ENCODE data around the gene MYBPHL. TPM values are rescaled to one million over a fixed set of nuclear protein-coding genes. Genes with fewer than 3 reads are reported as not detected.

Gene MYBPHL
- total RNA-seq, 1 donor from 2014 or later = not detected

DNA sequence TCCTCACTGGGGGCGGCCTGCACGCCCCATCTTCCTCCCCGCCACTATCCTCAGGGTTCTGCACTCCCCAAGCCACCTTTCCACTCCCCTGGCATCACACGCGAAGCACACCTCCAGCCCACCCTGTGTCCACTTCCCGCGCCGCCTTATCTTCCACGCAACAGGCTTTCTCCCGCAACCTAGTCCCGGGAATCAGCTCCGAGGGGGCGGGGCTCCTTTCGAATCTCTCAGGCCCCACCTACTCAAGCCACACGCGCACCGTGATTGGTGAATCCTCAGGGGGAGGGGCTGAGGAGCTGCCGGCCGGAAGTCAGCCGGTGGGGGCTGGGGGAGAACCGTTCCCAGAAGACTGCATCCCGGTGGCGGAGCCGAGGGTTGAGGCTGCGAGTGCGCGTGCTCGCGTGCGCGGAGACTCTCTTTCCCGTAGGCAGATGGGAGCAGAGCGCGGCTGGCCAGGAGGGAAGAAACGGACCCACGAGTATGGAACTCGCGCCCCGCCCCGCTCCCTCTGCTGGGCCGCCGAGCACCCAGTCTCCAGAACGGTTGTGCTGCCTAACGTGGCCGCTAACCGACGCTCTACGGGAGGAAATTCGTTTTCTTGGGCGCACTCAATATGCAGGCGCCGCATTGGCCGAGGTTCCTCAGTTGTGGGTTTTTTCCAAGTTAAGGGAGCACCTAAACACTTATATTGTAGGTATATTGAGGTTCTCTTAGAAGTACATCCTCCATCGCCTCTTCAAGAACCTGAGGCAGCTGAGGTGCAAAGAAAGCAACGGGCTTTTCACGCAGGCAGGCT is 23.7 kb downstream of the MYBPHL start, which contains the start of gene PSRC1:
Gene PSRC1 (minus strand): TSS at position 194 of the 796 bp plus-strand sequence.
- peak within 1 kb of the TSS; percentile 93 for H3K27ac Mint-ChIP-seq
- H3K27me3 Mint-ChIP-seq (ENCODE audit: low read depth) = no peaks in the 10 kb centered on the region
- peak; percentile 93 to 97 for DNase-seq (ENCODE audit: low spot score in 2 of 2, unreplicated experiment in 2 of 2)

GRCh38 chr1:109282497-109282951 is 24.3 kb downstream of the MYBPHL start:
- TF ChIP-seq CTCF (IDR thresholded peaks at IDR 0.05; ENCODE audit: unreplicated experiment) = no peak
- H3K9me3 Mint-ChIP-seq = no peaks in the 10 kb centered on the region
- H3K27me3 Mint-ChIP-seq (ENCODE audit: low read depth) = no peaks in the 10 kb centered on the region
- no peak for DNase-seq (ENCODE audit: low spot score in 2 of 2, unreplicated experiment in 2 of 2)
- peaks cover 6% of the 10 kb centered on the region for H3K36me3 Mint-ChIP-seq
- H3K4me1 Mint-ChIP-seq = peaks cover 26% of the 10 kb centered on the region
- peak overlapping the region; percentile 99 for H3K4me3 Mint-ChIP-seq
- peak overlapping the region; percentile 93 for H3K27ac Mint-ChIP-seq

More for the DNA sequence above, 23.7 kb downstream of the MYBPHL start, which contains the start of gene PSRC1:
- H3K36me3 Mint-ChIP-seq = peaks cover 6% of the 10 kb centered on the region
- H3K9me3 Mint-ChIP-seq = no peaks in the 10 kb centered on the region
- H3K4me3 Mint-ChIP-seq = peak within 1 kb of the TSS; percentile 99
- TF ChIP-seq CTCF (IDR thresholded peaks at IDR 0.05; ENCODE audit: unreplicated experiment) = peak; percentile 36
- peaks cover 26% of the 10 kb centered on the region for H3K4me1 Mint-ChIP-seq

GRCh38 chr1:109281680-109282496 is 24.9 kb downstream of the MYBPHL start:
- no peaks in the 10 kb centered on the region for H3K9me3 Mint-ChIP-seq
- no peaks in the 10 kb centered on the region for H3K27me3 Mint-ChIP-seq (ENCODE audit: low read depth)
- peak overlapping the region; percentile 93 for H3K27ac Mint-ChIP-seq
- peak overlapping the region; percentile 99 for H3K4me3 Mint-ChIP-seq
- H3K4me1 Mint-ChIP-seq = peaks cover 32% of the 10 kb centered on the region
- DNase-seq (ENCODE audit: low spot score in 2 of 2, unreplicated experiment in 2 of 2) = no peak
- H3K36me3 Mint-ChIP-seq = peaks cover 6% of the 10 kb centered on the region
- TF ChIP-seq CTCF (IDR thresholded peaks at IDR 0.05; ENCODE audit: unreplicated experiment) = no peak

DNA sequence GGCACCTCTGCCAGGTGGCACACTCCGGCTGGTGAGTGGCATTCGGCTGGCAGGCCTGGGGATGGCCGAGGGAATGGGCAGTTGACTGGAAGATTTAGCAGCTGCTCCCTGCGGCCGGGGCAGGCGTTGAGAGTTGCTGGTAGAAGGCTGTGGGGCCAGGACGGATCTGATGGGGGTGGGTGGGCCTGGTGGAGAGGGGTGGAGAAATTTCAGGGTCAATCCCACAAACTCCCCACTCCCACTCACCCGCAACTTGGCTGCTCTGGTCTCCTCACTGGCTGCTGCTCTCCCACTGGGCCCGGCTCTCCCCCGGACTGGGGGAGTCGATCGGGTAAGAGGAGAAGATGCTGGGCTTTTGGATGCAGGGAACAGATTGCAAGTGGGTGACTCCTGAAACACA is 25.9 kb downstream of the MYBPHL start:
- H3K9me3 Mint-ChIP-seq = no peaks in the 10 kb centered on the region
- no peak overlapping the region for H3K27ac Mint-ChIP-seq
- peaks cover 6% of the 10 kb centered on the region for H3K36me3 Mint-ChIP-seq
- no peak for DNase-seq (ENCODE audit: low spot score in 2 of 2, unreplicated experiment in 2 of 2)
- peaks cover 34% of the 10 kb centered on the region for H3K4me1 Mint-ChIP-seq
- H3K27me3 Mint-ChIP-seq (ENCODE audit: low read depth) = no peaks in the 10 kb centered on the region
- peak overlapping the region; percentile 99 for H3K4me3 Mint-ChIP-seq
- no peak for TF ChIP-seq CTCF (IDR thresholded peaks at IDR 0.05; ENCODE audit: unreplicated experiment)

GRCh38 chr1:109279615-109280278 is 27.1 kb downstream of the MYBPHL start:
- Mint-ChIP-seq H3K27ac (no peak overlapping the region), H3K36me3 (peaks cover 6% of the 10 kb centered on the region), H3K4me3 (no peak overlapping the region), H3K9me3 (no peaks in the 10 kb centered on the region), H3K27me3 (ENCODE audit: low read depth) (no peaks in the 10 kb centered on the region), H3K4me1 (peaks cover 45% of the 10 kb centered on the region)
- TF ChIP-seq CTCF (IDR thresholded peaks at IDR 0.05; ENCODE audit: unreplicated experiment) = no peak
- no peak for DNase-seq (ENCODE audit: low spot score in 2 of 2, unreplicated experiment in 2 of 2)

All from mesothelial cell of epicardium (in vitro differentiated cells).